HEK293 (cell line): ENCODE data around the gene SMYD2.

Experiments
- CTCF ChIA-PET: fragments of 350-600 bp; formaldehyde crosslinking; extraction: SDS; loops from one replicate; lab custom pipeline; 2021; ENCODE audit warnings: antibody characterized with exemption; lab: Yijun Ruan, JAX
- POLR2A ChIA-PET: fragments of 300-600 bp; formaldehyde crosslinking; extraction: SDS; loops from one replicate; lab custom pipeline; 2020; ENCODE audit warnings: antibody characterized with exemption, inconsistent platforms; lab: Yijun Ruan, JAX
- H3K27ac ChIP-seq: fragments of 200-500 bp; sonication (Bioruptor generic); 2 replicates; pipeline ENCODE4 v1.5.1; 2014; ENCODE audit warnings: low read depth, low read length, control low read depth, inconsistent platforms; ENCODE audit errors: extremely low read depth
- H3K36me3 ChIP-seq, 2 experiments: fragments of 200-500 bp in 1 of 2; sonication (Bioruptor generic) in 1 of 2; 1 replicate in 1 of 2; 2 replicates in 1 of 2; pipeline ENCODE4 v1.5.1; 2014 to 2017; ENCODE audit warnings: inconsistent platforms in 2 of 2, low read length in 2 of 2; ENCODE audit not compliant: control insufficient read depth in 2 of 2, insufficient read depth in 1 of 2
- H3K4me1 ChIP-seq: fragments of 200-500 bp; sonication (Bioruptor generic); 2 replicates; pipeline ENCODE4 v1.5.1; 2014; ENCODE audit warnings: mild to moderate bottlenecking, low read length, inconsistent platforms; ENCODE audit not compliant: control insufficient read depth, insufficient read depth
- H3K4me3 ChIP-seq: 2 replicates; pipeline ENCODE4 v1.5.1; 2011; ENCODE audit warnings: low read depth, mild to moderate bottlenecking, control low read depth, low read length, moderate library complexity
- H3K9me3 ChIP-seq: fragments of 200-500 bp; sonication (Bioruptor generic); 2 replicates; pipeline ENCODE4 v1.5.1; 2014; ENCODE audit warnings: low read depth, low read length, inconsistent platforms; ENCODE audit not compliant: control insufficient read depth, insufficient read depth
- BCL11B ChIP-seq: fragments of 450-650 bp; formaldehyde crosslinking; IDR thresholded peaks from 2 replicates; pipeline ENCODE4 v1.5.1; 2016; ENCODE audit warnings: low read depth, missing biosample characterization, missing genetic modification characterization
- HOXC10 ChIP-seq: sonication (generic); formaldehyde crosslinking; IDR thresholded peaks from 2 replicates; pipeline ENCODE4 v1.8.1; 2023; ENCODE audit warnings: mild to moderate bottlenecking, missing genetic modification reagents
- PRDM1 ChIP-seq: fragments of 450-650 bp; formaldehyde crosslinking; IDR thresholded peaks from 2 replicates; pipeline ENCODE4; 2016; ENCODE audit warnings: missing biosample characterization, missing genetic modification characterization
- PRDM2 ChIP-seq: fragments of 450-650 bp; formaldehyde crosslinking; IDR thresholded peaks from 2 replicates; pipeline ENCODE4 v1.5.1; 2016; ENCODE audit warnings: missing biosample characterization, missing genetic modification characterization, borderline replicate concordance
- RBAK ChIP-seq: fragments of 450-650 bp; formaldehyde crosslinking; IDR thresholded peaks from 2 replicates; pipeline ENCODE4 v1.5.1; 2016; ENCODE audit warnings: missing biosample characterization, missing genetic modification characterization
- SALL2 ChIP-seq: fragments of 450-650 bp; formaldehyde crosslinking; IDR thresholded peaks from 2 replicates; pipeline ENCODE4 v1.5.0; 2017; ENCODE audit warnings: missing biosample characterization, mild to moderate bottlenecking, missing genetic modification characterization, borderline replicate concordance
- ZBTB17 ChIP-seq: fragments of 450-650 bp; formaldehyde crosslinking; IDR thresholded peaks from 2 replicates; pipeline ENCODE4 v1.5.1; 2016; ENCODE audit warnings: missing biosample characterization, missing genetic modification characterization
- ZFP41 ChIP-seq: fragments of 450-650 bp; formaldehyde crosslinking; IDR thresholded peaks from 2 replicates; pipeline ENCODE4 v1.5.1; 2016; ENCODE audit warnings: missing biosample characterization, missing genetic modification characterization, borderline replicate concordance
- ZIC2 ChIP-seq: fragments of 450-650 bp; formaldehyde crosslinking; IDR thresholded peaks from 2 replicates; pipeline ENCODE4 v1.5.1; 2016; ENCODE audit warnings: missing biosample characterization, missing genetic modification characterization
- ZNF169 ChIP-seq: fragments of 450-650 bp; formaldehyde crosslinking; IDR thresholded peaks from 2 replicates; pipeline ENCODE4 v1.5.1; 2016; ENCODE audit warnings: missing biosample characterization, missing genetic modification characterization
- ZNF18 ChIP-seq: fragments of 450-650 bp; formaldehyde crosslinking; IDR thresholded peaks from 2 replicates; pipeline ENCODE4 v1.5.1; 2016; ENCODE audit warnings: missing biosample characterization, missing genetic modification characterization
- ZNF214 ChIP-seq: fragments of 450-650 bp; formaldehyde crosslinking; IDR thresholded peaks from 2 replicates; pipeline ENCODE4 v1.5.1; 2017; ENCODE audit warnings: missing biosample characterization, mild to moderate bottlenecking, missing genetic modification characterization, borderline replicate concordance
- ZNF274 ChIP-seq, 2 experiments: fragments of 200-500 bp in 1 of 2; fragments of 450-650 bp in 1 of 2; sonication (Bioruptor generic) in 1 of 2; formaldehyde crosslinking in 1 of 2; IDR thresholded peaks; 2 replicates each; pipeline versions ENCODE4 v1.5.1 to v1.6.1; 2014 to 2016; ENCODE audit warnings: borderline replicate concordance in 1 of 2, inconsistent platforms in 1 of 2, low read length in 1 of 2, missing biosample characterization in 1 of 2, missing genetic modification characterization in 1 of 2
- ZNF335 ChIP-seq: fragments of 450-650 bp; formaldehyde crosslinking; conservative IDR thresholded peaks from 2 replicates; pipeline ENCODE4 v1.5.1; 2016; ENCODE audit warnings: missing biosample characterization, missing genetic modification characterization
- ZNF366 ChIP-seq: fragments of 450-650 bp; formaldehyde crosslinking; conservative IDR thresholded peaks from 2 replicates; pipeline ENCODE4 v1.5.1; 2016; ENCODE audit warnings: missing biosample characterization, missing genetic modification characterization
- ZNF677 ChIP-seq: fragments of 450-650 bp; IDR thresholded peaks from 2 replicates; pipeline ENCODE4 v1.5.0; 2018; ENCODE audit warnings: missing biosample characterization, mild to moderate bottlenecking, missing genetic modification characterization, moderate library complexity
- ZNF777 ChIP-seq: fragments of 450-650 bp; formaldehyde crosslinking; IDR thresholded peaks from 2 replicates; pipeline ENCODE4 v1.5.1; 2017; ENCODE audit warnings: missing biosample characterization, missing genetic modification characterization, borderline replicate concordance
- ZSCAN30 ChIP-seq: fragments of 450-650 bp; IDR thresholded peaks from 2 replicates; pipeline ENCODE4 v1.5.1; 2018; ENCODE audit warnings: missing biosample characterization, mild to moderate bottlenecking, missing genetic modification characterization, moderate library complexity

The SMYD2 gene

GRCh38 chr1:214360116-214360515, 79.2 kb downstream of the SMYD2 start:
- Histone ChIP-seq H3K36me3 (peaks cover 4 to 54% of the 10 kb centered on the region in 2 experiments), H3K4me1 (no peaks in the 10 kb centered on the region), H3K4me3 (no peak overlapping the region), H3K27ac (no peak overlapping the region), H3K9me3 (no peaks in the 10 kb centered on the region)
- TF ChIP-seq ZNF777 (tag by site-specific recombination) (no peak), ZFP41 (no peak), ZBTB17 (tag by site-specific recombination) (no peak), PRDM1 (tag by site-specific recombination) (no peak), SALL2 (tag by site-specific recombination) (no peak), ZNF274 (IDR thresholded peaks at IDR 0.05; ENCODE audit: low read length) (no peak), ZNF274 (tag by site-specific recombination; IDR thresholded peaks at IDR 0.05; ENCODE audit: borderline replicate concordance) (no peak), ZNF366 (tag by site-specific recombination) (no peak), ZNF18 (tag by site-specific recombination) (no peak), HOXC10 (no peak), ZNF169 (no peak), ZIC2 (tag by site-specific recombination) (no peak), PRDM2 (tag by site-specific recombination) (no peak), RBAK (tag by site-specific recombination) (no peak), ZNF214 (tag by site-specific recombination) (no peak), ZSCAN30 (tag by site-specific recombination) (no peak)
- CTCF ChIA-PET: interaction anchor here (0.9 to 1.2 kb wide), 2 partner anchors 11 to 270 kb away, joined by 3 read pairs; no protein-coding TSS in a partner anchor
- POLR2A ChIA-PET: no interaction called here

GRCh38 chr1:214360525-214361164, 79.7 kb downstream of the SMYD2 start:
- TF ChIP-seq ZNF335 (no peak), ZNF677 (no peak), BCL11B (tag by site-specific recombination) (no peak), HOXC10 (no peak)
- ChIA-PET CTCF (interaction anchor here (0.9 to 1.2 kb wide), 2 partner anchors 12 to 269 kb away, joined by 3 read pairs; no protein-coding TSS in a partner anchor), POLR2A (no interaction called here)
- no peak overlapping the region for H3K27ac ChIP-seq
- H3K9me3 ChIP-seq: no peaks in the 10 kb centered on the region
- peaks cover 4 to 48% of the 10 kb centered on the region in 2 experiments for H3K36me3 ChIP-seq
- no peaks in the 10 kb centered on the region for H3K4me1 ChIP-seq
- no peak overlapping the region for H3K4me3 ChIP-seq
